ENCODE measurements around the gene DRD4.

Gene DRD4

DNA sequence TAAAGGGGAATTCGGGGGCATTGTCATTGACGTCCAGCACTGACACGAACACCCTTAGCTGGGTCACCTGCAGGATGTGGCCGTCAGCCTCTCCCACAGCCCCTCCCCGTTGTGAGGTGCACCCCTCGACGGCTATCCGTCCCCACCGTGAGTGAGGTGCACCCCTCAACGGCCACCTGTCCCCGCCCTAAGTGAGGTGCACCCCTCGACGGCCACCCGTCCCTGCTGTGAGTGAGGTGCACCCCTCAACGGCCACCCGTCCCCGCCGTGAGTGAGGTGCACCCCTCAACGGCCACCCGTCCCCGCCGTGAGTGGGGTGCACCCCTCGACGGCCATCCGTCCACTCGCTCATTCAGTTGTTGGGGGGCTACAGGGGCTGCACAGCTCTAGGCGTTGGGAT lies 15.2 kb upstream of the DRD4 start:
- DNase-seq (ENCODE audit: low read depth in 3 of 3), result no peak

DNA sequence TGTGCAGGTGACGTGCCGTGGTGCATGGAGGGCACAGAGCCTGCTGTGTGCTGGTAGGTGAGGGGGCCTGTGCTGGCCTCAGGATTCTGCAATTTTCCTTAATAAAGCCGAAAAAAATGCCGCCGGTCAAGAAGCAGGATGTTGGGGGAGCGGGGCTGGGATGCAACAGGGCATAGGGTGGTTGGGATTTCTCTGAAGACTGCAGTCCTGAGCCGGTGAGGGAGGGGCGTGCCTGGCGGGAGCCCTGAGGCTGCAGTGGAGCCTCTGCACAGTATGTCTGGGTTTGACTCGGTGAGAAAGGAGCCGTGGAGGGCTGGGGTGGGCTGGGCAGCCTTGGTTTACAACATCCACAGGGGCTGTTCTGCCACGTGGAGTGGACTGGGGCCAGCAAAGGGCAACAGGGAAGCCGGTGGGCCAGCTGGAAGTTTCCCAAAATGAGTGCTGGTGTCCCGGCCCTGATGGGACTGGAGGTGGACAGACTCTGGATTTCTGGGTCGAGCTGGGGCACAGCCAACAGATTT lies 13.7 kb upstream of the DRD4 start:
- DNase-seq (ENCODE audit: low read depth in 3 of 3), result no peak

DNA sequence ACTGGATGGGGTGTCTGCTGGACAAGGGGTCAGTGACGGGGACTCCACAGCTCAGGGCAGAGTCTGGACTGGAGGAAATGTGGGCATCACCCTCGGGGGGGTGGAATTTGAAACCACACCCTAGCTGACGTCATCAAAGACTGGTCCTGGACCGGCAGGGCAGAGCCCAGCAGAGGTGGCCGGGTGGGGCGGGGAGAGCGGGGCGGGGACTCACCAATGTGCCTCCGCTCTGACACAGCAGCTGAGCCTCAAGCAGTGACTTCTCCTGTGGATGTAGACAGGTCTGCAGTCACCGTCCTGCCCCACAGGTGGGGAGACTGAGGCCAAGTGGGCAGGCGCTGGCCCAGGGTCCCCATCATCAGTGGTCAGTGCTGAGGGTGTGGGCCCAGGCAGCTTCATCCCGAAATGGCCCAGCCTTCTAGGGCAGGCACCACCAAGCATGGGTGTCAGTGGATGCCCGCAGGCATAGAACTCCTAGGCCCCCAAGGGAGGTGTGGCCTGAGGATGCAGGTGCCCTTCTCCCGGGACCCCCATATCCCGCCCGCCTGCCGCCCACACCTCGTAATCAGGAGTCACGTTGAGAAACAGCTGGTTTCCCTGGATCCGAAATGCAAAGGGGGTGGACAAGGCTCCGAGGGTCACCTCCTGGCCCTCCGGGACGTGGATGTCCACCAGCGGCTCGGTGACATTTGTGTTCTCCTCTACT lies 12.9 kb upstream of the DRD4 start:
- DNase-seq (ENCODE audit: low read depth in 3 of 3), result no peak

DNA sequence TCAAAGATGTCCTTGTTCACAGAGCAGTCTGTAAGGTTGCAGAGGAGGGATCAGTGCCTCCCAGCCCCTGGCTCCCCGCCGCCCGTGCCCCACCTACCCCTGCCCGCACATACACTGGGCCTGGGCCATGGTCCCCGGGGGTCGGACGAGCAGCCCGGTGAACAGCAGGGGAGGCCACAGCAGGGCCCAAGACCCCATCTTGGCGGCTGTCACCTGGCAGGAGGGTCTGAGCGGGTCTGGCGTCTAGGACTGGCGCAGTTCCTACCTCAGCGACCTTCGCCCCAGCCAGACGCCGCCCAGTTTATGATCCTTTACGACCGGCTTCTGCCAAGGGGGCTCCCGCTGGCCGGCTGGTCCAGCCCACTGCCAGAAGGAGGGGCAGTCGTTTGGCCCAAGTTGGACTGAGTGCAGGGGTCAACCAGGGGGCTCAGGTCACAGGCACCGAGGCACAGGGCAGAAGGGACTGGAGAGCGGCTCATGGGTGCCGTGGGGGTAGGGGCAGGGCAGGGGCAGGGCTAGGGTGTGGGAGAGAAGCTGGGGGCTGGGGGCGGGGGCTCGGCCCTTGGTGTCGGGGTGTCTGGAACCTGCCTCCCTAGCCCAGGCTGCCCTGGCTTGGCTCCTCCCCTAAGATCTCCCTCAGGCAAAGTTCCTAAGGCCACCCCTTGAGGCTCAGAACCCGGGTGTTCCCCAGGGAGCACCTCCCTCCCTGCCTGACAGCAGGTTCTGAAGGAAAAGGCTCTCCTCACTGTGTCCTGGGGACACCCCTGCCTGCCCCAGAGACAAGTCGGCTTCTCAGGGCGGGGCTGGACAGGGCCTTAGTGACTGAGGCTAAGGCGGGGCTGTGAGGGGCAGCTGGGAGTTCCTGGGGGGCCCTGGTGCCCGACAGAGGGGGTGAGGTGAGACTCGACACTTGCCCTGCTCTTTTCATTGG lies 12.1 kb upstream of the DRD4 start, which contains the start of gene CDHR5:
CDHR5 (minus strand) TSS at position 251 of the 931 bp plus-strand sequence; CDS start at position 198, 53 bp downstream.
- DNase-seq (ENCODE audit: low read depth in 3 of 3), result no peak

DNA sequence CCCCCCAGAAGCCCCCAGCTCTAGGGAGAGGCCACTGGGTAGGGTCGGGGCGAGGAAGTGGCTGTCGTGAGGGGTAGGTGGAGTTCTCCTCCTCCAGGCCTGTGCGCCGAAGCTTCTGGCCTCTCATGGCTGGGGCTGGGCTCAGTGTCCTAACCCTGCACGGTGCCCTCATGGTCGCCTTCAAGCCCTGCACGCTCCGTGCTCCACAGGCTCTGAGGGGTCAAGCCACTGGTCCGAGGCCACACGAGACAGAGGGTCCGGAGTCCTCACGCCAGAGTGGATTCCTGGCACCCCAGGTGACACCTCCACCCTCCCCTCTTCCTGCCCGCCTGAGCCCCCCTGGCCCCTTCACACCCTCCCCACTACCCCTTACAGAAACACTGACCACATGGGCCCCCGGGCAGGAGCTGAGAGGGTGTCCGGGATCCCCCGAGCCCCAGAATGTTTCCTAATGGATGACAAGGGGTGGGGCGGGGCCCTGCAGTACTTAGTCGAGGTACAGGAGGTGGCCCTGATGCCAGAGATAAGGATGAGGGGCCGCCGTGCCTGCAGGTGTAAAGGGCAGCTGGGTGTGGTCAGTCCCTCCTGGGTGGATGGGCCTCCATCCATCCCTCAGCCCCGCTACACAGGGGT lies 11.3 kb upstream of the DRD4 start:
- DNase-seq (ENCODE audit: low read depth in 3 of 3), result no peak

DNA sequence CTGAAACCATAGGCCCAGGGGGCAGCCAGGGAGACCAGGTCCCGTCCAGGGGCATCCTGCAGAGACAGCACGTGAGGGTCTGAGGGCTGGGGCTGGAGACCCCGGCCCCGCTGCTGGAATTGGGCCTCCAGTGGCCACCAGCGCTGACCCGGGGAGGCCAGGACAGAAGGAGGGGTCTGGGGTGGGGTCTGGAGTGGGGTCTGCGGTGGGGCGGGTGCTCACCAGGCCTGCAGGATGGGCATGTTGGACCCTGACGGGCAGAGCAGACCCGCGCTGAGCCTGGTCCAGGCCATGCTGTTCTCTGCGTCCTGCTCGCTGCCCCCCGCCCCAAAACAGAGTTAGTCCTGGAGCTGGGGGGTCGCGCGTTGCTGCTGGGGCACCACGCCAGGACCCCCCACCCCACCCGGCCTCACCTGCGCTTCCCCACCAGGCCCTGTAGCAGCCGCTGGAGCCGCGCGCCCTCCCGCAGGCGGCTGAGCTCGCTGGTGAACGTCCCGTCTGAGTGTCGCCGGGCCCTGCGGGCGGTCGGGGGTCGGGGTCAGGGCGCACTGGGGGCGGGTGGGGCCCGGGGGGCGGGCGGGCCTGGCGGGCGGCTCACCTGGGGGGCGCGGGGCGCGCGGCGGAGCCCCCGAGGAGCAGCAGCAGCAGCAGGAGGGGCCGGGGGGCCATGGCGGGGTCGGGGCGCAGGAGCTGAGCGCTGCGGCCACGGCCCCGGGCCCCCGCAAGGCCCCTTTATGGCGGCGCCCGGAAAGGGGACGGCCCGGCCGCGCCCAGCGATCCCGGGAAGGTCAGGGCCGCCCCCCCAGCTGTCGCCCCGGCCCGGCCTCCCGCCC lies 10.4 kb upstream of the DRD4 start, which contains the start of gene SCT:
SCT (minus strand) TSS at position 707 of the 833 bp plus-strand sequence; CDS start at position 669, 38 bp downstream.
- DNase-seq (ENCODE audit: low read depth in 3 of 3), result no peak

DNA sequence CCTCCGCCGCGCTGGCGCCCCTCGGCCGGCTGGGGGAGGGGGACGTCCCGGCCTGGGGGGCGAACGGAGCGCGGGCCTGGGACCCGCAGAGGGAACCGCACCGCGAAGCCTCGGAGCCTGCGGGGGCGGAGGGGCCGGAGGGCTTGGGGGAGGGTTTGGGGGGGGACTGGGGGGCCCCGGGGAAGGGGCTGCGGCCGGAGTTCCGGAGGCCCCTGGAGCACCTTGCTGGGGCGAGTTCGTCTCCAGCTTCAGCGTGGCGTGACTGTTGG lies 9.8 kb upstream of the DRD4 start:
- no peak for DNase-seq (ENCODE audit: low read depth in 3 of 3)

DNA sequence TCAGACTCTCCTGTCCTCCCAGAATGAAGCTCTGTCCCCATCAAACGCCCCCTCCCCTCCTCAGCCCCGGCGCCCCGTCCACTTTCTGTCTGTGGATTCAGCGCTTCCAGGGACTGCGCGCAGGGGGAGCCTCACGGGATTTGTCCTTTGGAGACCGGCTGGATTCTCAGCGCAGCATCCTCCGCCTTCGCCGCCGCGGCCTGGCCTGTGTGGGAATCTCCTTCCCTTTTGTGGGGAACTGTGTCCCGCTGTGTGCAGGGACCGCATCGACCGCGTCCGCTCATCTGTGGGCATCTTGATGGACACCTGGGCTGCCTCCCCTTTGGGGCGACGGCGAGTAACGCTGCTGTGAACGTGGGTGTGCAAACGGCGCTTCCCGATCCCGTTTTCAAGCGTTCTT lies 9.0 kb upstream of the DRD4 start:
- no peak for DNase-seq (ENCODE audit: low read depth in 3 of 3)

DNA sequence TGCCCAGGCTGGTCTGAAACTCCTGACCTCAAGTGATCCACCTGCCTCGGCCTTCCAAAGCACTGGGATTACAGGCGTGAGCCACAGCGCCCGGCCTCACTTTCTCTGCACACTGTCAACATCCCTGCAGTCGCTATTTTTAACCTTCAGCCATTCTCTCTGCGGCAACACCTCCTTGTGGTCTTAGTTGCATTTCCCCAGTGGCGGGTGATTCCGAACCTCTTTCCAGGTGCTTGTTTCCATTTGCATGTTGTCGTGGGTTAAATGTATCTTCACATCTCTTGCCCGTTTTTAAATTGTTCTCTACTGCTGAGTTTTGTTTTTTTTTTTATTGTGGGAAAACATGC lies 7.9 kb upstream of the DRD4 start:
- DNase-seq (ENCODE audit: low read depth in 3 of 3), result no peak

DNA sequence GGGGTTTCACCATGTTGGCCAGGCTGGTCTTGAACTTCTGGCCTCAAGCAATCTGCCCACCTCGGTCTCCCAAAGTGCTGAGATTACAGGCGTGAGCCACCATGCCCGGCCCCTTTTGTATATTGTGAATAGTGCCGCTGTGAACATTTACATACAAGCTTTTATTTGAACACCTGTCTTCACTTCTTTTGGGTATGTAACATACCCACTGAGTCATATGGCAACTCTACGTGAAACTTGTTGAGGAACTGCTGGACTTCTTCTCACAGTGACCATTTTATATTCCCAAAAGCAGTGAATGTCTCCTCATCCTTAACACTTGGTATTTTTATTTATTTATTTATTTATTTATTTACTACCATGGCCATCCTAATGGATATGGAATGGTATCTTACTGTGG lies 6.2 kb upstream of the DRD4 start:
- no peak for DNase-seq (ENCODE audit: low read depth in 3 of 3)

DNA sequence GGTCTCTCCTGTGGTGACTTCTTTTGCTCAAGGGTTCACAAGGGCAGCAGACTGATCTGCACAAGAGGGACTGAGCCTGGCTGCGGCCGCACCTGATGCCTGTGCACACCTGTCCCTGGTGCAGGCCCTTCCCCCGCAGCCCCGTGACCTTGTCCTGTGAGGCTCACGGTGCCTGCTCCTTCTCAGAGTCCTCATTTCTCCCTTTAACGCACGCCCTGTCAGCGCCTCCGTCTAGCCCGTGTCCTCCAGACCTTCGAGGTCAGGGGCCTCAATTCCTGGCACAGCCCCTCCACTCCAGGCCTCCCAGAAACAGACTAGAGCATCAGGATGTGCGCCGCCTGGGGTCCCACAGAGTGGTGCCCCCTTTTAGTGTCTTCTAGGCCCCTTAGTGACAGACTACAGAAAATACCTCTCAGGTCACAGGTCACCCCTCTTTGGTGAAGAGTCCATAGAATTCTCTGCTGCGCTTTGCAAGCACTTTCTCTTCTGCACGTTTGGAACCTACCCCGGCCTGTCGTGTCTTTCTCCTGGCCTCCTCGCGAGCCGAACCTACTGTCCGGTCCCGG lies 1.0 kb upstream of the DRD4 start:
- no peak for DNase-seq (ENCODE audit: low read depth in 3 of 3)

DNA sequence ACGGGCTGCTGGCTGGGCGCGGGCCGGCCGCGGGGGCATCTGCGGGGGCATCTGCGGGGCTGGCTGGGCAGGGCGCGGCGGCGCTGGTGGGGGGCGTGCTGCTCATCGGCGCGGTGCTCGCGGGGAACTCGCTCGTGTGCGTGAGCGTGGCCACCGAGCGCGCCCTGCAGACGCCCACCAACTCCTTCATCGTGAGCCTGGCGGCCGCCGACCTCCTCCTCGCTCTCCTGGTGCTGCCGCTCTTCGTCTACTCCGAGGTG lies 194 bp downstream of the DRD4 start:
- no peak for DNase-seq (ENCODE audit: low read depth in 3 of 3)

DNA sequence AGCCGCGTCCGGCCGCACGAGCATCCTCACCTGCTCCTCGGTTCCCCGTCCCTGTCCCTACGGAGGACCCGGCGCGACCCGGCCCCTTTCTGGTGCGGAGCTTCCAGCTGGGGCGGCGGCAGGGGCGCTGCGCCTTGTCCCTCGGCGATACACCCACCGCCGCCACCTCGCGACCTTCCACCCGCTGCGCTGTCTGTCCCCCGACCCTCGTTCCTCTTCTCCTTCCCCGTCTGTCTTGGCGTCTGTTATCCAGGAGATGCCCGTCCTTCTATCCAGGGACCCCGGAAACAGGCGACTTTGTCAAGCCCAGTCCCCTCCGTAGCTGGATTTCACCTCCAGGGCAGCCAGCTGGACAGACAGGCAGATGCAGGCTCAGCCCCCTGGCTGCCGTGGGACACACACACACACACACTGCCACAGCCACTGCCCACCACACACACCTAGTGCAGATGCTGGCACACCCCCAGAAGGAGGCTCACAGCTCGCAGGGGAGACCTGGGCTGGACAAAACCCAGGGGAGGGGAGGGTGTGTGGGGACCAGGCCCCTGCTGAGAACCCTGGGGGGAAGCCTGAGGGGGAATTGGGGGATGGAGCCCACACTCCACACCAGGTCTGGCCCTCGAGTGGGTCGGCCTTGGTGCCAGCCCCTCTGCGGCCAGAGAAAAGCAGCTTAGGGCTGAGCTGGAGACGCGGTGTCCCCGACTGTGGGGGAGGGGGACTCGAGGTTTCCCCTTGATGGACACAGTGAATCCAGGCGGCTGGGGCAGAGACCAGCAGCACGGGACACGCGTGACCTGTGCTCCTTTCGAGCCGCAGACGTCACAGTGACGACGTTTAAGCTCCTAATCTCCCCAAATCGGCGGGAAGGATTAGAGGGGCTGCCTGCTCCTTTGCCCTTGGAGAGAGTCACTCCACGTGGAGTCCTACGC lies 788 bp downstream of the DRD4 start:
- DNase-seq (ENCODE audit: low read depth in 3 of 3), result no peak

DNA sequence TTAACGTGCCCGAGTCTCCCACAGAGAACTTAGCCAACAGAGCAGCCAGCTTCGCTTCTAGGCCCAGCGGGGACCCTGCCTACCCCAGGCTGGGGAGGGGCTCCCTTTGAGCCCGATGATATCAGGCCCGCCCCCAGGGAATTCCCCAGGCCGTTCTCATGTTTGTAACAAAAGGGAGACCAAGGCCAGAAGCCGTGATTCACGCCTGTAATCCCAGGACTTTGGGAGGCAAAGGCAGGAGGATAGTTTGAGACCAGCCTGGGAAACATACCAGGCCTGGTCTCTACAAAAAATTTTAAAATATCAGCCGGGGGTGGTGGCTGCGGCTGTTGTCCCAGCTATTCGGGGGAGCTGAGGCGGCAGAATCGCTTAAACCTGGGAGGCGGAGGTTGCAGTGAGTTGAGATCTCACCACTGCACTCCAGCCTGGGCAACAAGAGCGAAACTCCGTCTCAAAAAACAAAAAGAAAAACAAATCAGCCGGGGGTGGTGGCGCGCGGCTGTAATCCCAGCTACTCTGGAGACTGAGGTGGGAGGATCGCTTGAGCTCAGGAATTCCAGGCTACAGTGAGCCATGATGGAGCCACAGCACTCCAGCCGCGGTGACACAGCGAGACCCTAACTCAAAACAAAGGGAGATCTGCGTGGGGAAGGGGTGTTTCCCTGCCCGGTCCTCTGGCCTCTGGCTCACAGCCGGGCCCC lies 1.7 kb downstream of the DRD4 start:
- no peak for DNase-seq (ENCODE audit: low read depth in 3 of 3)

DNA sequence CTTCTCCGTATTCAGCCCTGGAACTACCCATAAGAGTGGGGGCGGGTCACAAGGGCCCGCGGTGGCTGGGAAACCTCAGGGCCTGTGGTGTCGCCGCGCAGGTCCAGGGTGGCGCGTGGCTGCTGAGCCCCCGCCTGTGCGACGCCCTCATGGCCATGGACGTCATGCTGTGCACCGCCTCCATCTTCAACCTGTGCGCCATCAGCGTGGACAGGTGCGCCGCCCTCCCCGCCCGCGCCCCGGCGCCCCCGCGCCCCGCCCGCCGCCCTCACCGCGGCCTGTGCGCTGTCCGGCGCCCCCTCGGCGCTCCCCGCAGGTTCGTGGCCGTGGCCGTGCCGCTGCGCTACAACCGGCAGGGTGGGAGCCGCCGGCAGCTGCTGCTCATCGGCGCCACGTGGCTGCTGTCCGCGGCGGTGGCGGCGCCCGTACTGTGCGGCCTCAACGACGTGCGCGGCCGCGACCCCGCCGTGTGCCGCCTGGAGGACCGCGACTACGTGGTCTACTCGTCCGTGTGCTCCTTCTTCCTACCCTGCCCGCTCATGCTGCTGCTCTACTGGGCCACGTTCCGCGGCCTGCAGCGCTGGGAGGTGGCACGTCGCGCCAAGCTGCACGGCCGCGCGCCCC lies 2.4 kb downstream of the DRD4 start:
- DNase-seq (ENCODE audit: low read depth in 3 of 3), result no peak

DNA sequence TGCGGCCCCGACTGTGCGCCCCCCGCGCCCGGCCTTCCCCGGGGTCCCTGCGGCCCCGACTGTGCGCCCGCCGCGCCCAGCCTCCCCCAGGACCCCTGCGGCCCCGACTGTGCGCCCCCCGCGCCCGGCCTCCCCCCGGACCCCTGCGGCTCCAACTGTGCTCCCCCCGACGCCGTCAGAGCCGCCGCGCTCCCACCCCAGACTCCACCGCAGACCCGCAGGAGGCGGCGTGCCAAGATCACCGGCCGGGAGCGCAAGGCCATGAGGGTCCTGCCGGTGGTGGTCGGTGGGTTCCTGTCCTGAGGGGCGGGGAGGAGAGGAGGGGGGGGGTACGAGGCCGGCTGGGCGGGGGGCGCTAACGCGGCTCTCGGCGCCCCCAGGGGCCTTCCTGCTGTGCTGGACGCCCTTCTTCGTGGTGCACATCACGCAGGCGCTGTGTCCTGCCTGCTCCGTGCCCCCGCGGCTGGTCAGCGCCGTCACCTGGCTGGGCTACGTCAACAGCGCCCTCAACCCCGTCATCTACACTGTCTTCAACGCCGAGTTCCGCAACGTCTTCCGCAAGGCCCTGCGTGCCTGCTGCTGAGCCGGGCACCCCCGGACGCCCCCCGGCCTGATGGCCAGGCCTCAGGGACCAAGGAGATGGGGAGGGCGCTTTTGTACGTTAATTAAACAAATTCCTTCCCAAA lies 3.1 kb downstream of the DRD4 start:
- DNase-seq (ENCODE audit: low read depth in 3 of 3), result no peak

DNA sequence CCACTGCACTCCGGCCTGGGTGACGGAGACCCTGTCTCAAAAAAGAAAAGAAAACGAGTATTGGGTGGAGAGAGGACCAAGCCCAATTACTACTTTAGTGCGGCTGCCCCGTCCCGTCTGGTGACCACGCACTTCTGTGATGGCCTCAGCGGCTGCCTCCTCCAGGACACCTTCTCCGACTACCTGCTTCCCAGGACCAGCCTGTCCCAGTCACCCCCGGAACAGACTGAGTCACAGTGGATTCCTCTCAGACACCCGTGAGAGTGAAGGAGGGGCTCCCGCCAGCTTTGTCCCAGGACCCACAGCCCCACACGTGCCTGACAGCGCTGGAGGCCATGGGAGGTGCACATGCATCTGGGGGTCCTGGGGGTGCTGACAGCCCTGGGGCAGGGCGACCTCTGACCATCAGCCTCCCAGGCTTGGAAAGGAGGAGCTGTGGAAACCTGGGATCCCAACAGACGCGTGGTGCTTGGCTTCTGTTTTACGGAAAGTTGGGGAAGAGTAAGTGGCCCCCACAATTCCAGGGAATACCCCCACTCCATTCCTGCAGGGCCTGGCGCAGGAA lies 4.8 kb downstream of the DRD4 start:
- no peak for DNase-seq (ENCODE audit: low read depth in 3 of 3)

DNA sequence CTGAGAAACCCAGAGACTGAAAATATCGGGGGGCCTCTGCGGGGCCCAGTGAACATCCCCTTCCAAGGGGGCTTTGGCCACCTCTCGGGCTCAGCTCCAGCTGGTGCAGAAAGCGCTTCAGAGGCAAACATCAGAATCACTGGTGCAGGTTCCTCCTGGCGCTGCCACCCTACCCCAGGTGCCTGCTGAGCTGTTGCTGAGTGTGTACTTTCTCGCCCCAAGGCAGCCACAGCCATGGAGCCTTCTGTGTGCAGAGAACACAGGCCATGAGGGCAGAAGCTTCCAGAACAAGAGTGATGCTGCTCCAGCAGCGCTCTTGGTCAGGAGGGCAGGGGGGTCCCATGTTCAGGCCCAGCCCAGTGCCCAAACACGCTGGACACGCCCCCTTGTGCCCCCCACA lies 6.3 kb downstream of the DRD4 start:
- no peak for DNase-seq (ENCODE audit: low read depth in 3 of 3)

Measured in stimulated activated CD4-positive, alpha-beta T cell treated with anti-CD3 and anti-CD28 coated beads, TNF-alpha, amount 100 ng/mL, for 4 hours (primary cell).